Raji (cell line): ENCODE results near the gene STK17B.

Experiments
- POLR2A ChIP-seq: IDR thresholded peaks from 2 replicates; pipeline ENCODE4 v1.6.1; 2011; ENCODE audit warnings: low read depth, low read length, control low read depth; ENCODE audit not compliant: insufficient read depth

The STK17B gene

GRCh38 chr2:196117214-196117705 is 54.1 kb downstream of the STK17B start:
- no peak for TF ChIP-seq POLR2A

DNA sequence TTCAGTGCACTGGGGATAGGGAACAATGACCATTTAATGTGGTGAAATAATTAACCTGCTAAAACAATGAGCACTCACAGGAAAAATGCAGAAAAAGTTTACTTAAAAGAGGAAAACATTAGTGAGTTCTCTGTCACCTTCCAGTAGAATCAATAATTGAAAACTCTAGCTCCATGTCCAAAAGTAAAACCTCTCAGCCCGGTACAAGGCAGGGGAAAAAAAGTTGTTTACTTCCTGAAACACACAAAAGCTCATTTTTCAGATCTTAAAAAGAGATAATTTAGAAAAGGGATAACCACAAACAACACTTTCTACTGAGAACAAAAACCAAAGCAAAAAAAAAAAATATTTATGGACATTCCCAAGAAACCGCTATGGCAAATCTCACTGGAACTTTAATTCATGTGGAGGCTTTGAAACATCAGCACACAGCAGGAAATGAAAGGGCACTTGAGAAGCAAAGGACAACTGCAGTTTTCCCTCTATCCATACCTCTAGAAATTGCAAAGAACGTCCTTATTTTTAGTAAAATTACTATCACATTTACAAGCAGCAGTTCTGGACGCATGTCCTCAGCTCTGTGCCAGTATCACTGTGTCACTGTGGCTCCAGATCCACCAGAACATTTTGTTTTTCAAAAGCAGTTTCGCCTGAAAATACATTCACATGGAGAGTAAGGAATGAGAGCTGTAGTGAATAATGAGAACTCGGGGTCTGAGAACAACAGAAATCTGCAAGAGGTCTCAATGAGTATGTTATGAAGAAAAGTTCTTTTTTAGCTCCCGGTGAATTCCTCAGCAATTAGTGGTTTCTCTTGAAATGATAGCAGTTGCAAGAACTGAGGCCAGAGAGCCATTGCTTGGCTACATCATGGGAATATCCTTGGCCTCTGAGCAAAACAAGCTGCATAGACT is 58.1 kb downstream of the STK17B start:
- no peak for TF ChIP-seq POLR2A

GRCh38 chr2:196112418-196113034 is 58.9 kb downstream of the STK17B start:
- no peak for TF ChIP-seq POLR2A

DNA sequence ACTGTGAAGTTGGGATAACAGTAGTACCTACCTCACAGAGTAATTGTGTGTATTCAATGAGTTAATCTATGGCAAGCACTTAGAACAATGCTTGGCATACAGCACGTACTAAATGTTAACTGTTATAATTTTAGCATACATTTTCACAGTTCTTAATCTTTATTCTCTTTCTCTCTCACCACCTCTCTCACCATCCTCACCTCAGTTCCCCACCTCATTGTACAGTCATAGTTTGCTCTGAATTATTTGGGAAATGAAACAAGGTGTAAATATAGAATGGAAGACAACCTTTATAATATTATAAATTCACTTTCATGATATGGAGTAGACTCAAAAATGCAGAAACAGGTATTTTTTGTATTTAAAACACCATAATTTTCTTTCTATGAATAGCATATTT is 62.8 kb downstream of the STK17B start:
- no peak for TF ChIP-seq POLR2A

GRCh38 chr2:196105951-196106350 is 65.4 kb downstream of the STK17B start:
- no peak for TF ChIP-seq POLR2A

- no peak for TF ChIP-seq POLR2A
Measured at GRCh38 chr2:196104066-196104465, 67.3 kb downstream of the STK17B start.

- no peak for TF ChIP-seq POLR2A
Measured at GRCh38 chr2:196103626-196104025, 67.8 kb downstream of the STK17B start.

DNA sequence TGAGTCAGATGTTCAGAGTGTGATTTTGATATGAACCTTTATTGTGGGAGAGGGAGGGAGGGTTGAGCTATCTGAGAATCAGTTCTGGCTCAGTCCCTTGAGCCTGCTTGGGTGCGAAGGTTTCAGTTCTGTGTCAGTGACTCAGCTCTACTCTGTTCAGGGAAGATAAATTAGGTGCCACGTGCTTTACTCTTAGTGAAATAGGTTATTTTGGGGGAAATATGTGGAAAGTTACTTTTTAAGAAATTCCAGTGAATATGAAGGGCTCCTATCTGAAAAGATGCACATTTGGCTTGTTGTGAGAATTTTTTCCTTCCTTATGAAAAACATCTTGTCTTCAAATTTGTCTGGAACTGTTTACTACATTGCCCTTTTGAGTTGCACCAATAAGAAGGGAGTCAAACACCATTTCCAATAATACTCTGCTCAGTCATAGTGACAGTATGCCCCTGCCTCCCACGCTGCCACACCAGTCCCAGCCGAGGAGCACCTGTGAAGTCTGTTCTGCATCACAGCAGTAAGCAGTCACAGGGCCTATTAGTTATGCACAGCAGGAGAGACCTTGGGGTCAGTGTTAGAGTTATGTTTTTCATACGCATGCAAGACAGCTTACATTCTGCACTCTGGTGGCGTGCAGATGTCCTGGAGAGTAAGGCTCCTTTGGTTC is 69.9 kb downstream of the STK17B start:
- TF ChIP-seq POLR2A, result no peak

- no peak for TF ChIP-seq POLR2A
Measured at GRCh38 chr2:196099916-196100315, 71.5 kb downstream of the STK17B start.

DNA sequence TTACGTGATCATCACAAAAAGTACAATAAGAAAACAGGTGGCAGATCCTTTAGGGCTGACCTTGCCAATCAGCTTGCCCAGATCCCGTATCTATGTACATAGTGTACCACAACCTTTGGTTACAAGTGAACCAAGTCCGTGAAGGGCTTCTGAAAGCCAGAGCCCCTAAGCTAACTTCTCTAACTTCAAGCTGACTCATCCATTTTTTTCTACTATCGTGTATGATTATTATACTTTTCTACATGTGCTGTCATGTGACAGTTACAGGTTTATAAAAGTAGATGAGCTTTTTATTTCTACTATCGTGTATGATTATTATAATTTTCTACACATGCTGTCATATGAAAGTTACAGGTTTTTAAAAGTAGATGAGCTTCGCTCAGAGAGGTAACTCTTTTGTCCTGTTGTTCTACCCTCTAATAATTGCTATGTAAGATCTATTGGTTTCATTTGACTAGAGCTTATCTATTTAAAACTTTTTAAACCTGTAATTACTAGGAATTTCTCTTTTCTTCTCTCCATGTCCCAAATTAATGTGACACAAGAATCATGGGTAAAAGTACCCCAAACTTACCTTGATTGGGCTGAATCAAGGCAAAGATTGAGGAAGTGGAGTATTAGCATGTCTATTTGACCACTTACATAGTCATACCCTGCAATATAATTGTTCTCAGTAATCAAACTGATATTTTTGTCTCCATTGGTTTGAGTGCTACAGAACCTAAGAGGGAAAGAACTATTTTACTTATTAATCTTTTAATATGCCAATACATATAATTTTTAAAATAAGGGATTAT is 73.3 kb downstream of the STK17B start:
- no peak for TF ChIP-seq POLR2A

GRCh38 chr2:196096982-196097745 is 74.2 kb downstream of the STK17B start:
- no peak for TF ChIP-seq POLR2A

- TF ChIP-seq POLR2A, result no peak
Measured at GRCh38 chr2:196096264-196096663, 75.1 kb downstream of the STK17B start.

GRCh38 chr2:196088203-196088602 is 83.2 kb downstream of the STK17B start:
- no peak for TF ChIP-seq POLR2A
